NCI-H2171 treated with DMSO at 0.1 percent for 48 hours (cell line): ENCODE results near the gene FAF2.
"Not testable (repeated sequence)": the region's sequence is repeated elsewhere in the genome, so short reads cannot be mapped to it uniquely, and the experiment has no call there.

Experiments
- DNase-seq: peaks from one replicate; lab custom pipeline; 2025; lab: John Stamatoyannopoulos, UW

The FAF2 gene, protein sequence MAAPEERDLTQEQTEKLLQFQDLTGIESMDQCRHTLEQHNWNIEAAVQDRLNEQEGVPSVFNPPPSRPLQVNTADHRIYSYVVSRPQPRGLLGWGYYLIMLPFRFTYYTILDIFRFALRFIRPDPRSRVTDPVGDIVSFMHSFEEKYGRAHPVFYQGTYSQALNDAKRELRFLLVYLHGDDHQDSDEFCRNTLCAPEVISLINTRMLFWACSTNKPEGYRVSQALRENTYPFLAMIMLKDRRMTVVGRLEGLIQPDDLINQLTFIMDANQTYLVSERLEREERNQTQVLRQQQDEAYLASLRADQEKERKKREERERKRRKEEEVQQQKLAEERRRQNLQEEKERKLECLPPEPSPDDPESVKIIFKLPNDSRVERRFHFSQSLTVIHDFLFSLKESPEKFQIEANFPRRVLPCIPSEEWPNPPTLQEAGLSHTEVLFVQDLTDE

DNA sequence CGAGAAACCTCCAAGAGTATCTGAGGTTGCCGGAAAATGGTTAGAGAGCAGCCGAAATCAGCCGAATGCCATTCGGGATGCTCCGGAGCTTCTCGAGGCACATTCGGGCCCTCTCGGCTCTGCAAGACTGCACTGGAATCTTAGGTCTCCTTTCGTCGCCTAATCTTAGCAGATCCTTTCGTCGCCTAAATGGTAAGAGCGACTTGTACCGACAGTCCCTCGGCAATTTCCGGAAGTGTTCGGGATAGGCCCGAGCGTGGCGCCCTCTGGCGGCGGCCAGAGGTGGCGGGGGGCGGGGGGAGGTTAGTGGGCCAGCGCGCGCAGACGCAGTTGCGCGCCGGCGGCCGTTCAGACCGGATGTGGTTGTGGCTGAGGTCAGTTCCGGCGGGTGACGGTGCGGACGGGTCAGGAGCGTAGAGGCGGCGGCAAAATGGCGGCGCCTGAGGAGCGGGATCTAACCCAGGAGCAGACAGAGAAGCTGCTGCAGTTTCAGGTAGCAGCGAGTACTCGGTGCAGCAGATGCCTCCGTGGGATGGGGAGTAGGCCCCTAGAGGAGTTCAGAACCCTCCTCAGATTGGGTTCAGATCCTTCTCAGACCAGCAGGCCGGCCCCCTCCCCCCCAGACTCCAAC lies at the start of gene FAF2:
Gene FAF2, plus strand, starts transcription at position 408 of the 631 bp plus-strand sequence. Its CDS starts 23 bp downstream, at position 431.
- peak; percentile 90 for DNase-seq

DNA sequence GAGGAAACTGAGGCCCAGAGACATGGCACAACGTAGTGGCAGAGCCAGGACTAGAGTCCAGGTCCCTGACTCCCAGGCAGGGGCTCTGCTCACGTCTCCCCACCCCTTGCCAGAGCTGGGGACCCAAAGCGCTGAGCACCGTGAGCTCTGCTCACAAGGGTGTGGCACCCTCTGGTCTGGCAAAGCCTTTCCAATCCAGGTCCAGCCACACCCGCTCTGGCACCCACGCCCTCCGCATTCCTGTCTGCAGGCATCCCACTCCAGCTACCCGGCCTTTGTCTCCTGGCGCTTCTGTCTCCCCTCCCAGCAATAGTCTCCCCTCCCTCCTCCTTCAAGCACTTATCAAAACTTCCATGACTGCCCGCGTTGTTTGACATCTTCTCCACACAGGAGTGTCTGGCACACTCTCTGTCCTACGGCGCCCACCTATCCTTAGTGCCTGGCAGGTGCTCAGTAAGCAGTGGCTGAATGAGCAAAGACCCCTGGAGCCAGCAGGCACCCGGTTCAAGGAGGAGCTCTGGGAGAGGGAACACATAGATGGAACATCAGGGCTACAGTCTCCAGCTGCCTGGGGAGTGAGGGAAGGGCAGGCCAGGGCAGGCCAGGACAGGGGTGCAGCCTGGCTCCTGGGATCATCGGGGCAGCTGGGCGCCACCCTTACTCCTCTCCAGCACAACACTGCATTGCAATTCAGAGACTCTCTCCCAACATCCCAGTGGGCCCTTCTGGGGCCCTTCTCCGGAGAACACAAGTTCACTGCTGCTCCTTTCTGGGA lies 47.6 kb upstream of the FAF2 start:
- peak; percentile 32 for DNase-seq

DNA sequence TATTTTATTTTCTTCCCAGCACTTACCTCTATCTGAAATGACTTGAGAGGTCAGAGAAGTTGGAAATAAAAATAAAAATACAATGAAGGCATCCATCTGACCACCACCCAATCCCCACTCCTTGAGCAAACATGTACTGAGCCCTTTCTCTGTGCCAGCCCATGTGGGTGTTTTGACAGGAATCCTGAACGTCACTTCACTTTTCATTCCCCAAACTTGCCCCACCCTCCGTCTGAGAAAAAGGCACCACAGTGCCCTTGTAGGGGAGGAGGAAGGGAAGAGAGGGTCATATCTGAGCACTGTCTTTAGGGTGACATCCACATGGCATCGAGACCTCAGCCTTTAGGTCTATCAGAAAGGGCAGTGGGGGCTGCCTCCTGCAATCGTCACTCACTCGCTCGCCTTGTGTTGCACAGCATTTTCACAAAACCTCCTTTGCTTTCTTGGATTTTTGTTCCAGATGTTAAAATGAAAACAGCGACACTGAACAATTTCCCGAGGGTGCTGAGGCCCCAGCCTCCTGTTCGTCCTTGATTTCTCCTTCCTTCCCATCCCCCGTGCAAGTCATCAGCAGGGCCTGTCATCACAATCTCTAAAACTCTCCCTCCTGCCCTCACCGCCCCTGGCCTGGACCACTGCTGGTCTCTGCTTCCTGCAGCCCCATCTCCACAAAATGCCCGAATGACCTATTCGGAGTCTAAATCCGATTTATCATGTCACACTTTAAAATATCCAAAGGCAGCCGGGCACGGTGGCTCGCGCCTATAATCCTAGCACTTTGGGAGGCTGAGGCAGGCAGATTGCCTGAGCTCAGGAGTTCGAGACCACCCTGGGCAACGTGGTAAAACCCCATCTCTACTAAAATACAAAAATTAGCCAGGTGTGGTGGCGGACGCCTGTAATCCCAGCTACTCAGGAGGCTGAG lies 46.6 kb upstream of the FAF2 start:
- no peak for DNase-seq

DNA sequence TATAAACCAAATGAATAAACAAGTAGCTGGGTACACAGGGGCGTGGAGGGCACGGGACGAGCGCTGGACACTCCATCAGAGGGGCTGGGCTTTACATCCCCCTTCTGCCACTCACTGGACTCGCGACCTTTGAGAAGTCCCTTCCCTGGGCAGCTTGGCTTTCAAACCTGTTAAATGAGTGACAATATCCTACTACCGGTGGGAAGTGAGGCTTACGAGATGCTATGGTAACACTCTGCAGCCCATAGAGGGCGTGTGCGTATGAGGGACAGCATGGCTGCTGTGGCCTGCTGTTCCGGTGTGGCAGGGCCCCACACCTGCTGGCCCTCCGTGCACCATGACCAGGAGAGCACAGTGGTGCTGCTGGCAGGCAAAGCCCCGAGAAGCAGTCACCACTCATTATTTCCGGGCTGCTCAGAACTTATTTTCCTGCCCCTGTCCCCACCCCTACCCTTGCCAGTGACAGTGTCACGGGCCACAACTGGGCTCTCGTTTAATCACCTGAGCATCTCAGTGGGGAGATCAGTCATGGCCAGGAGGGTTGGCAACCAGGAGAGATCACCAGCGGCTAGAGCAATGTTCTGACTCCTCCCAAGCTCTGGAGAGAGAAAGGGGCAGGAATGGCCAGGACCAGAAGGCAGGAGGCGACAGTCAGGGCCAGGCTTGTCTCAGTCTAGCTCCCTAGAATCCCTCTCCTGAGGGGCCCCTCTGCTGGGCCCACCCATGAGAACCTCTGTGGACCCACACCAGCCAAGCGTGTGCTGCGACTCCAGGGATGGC lies 42.3 kb upstream of the FAF2 start:
- DNase-seq = no peak

DNA sequence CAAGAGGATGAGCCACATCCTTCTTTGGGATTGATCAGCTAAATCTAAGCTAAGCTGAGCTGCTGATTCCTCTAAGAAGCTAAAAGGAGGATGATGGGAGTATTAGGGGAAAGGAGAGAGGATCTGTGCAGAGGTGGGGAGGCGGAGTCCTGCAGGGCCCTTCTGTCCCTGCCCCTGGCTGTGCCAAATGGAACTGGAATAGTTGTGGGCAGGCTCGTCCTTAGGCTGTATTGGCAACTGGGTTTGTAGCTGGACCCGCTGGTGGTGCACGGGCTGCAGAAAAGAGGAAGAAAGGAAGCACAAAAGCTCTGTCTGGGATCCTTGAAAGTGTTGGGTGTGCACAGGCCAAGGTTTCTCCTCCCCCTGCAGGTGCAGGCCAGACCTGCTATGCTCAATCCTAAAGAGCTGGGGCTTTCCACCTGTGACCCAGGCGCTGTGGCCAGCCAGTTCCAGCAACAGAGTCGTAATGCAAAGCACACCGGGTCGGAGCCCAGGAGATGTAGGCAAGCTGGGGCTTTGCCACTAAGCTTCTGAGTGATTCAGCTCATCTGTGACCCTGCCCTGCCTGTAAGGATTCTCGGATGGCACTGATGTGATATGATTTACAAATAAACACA lies 41.6 kb upstream of the FAF2 start:
- no peak for DNase-seq

DNA sequence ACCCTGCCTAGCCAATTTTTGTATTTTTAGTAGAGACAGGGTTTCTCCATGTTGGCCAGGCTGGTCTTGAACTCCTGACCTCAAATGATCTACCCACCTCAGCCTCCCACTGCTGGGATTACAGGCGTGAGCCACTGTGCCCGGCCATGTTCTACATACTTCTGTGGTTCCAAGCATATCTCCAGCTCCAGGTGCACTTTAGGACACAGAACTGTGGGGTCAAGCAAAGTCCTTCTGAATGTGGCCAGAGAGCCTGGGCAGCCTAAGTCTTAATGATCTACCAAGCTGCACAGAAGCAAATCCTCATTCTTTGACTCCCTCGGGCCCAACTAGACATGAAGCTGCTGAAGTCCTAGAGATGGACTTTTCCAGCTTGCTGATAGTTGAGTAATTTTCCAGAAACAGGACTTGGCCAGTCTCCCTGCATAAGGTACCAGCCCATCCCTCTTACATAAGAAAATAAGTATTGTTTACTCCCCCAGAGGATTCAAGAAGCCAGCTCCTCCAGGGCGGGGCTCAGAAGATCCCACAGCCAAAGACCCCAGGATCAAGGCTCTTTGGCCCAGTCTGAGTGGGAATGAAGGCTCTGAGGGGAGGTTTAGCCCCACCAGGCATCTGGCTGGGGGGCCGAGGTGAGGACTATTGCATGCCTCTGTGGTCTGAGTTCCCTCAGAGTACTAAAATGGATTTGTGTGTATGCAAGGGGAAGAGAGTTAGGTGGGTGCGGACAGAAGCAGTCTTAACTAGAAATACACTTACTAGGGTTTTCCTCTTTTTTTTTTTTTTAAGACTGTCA lies 40.5 kb upstream of the FAF2 start:
- no peak for DNase-seq

DNA sequence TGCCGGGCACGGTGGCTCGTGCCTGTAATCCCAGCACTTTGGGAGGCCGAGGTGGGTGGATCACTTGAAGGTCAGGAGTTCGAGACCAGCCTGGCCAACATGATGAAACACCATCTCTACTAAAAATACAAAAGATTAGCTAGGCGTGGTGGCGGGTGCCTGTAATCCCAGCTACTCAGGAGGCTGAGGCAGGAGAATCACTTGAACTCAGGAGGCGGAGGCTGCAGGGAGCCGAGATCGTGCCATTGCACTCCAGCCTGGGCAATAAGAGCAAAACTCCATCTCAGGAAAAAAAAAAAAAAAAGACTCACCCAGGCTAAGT lies 40.0 kb upstream of the FAF2 start:
- not testable (repeated sequence) for DNase-seq

DNA sequence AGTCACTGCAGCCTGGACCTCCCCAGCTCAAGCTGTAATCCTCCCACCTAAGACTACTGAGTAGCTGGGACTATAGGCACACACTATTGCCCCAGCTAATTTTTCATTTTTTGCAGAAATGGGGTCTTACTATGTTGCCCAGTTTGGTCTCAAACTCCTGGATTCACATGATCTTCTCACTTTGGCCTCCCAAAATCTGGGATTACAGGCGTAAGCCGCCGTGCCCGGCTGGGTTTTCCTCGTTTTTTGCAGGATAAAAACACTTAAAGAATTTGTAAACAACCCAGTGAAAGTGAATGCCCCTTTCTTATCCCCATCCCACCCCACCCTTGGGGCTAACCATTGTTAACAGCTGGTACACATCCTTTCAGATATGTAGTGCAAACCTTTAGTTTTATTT lies 39.6 kb upstream of the FAF2 start:
- no peak for DNase-seq

DNA sequence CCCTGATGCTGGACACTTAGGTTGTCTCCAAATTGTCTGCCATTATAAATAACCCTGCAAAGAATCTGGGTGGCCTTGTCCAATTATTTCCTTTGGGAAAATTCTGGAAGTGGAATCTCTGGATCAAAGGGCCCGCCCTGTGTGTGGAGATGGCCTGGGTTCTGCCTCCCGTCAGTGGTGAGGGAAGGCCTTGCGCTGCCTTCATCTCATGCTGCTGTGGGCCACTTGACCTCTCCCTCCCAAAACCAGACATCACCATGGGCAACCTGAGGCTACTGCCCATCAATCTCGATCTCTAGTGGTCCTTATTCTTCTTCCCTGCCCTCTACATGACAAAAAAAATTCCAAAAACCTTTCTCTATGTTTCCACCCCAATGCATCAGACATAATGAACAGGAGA lies 38.4 kb upstream of the FAF2 start:
- no peak for DNase-seq

DNA sequence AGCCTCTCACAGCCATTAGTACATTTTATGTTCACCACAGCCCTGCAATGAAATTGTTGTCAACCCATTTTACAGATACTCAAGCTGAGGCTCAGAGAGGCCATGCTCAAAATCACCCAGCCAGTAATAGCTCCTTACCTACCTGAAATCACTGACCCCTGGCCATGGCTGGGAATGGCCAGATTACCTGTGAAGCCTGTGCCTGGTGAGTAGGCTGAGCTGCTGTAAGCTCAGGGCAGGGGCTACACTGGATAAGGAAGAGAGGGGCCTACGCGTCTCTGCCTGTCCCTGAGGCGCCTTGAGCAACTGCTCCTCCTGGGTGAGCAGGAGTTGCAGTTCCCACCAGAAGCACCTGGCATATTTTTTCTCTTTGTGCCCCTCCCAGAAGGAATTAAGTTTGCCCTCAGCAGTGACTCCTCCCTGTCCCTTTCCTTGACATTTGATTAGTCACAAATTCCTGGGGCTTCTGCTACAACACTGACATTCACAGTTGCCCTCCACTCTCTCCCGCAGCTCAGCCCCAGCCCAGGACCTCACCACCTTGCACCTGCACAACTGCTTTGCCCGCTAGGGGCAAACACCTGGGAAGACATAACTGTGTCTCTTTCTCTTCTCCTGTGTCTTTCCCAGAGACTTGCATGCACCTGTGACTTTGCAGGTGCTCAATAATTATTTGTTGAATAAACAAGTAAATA lies 37.6 kb upstream of the FAF2 start:
- no peak for DNase-seq

GRCh38 chr5:176412517-176413254 lies 35.5 kb upstream of the FAF2 start:
- no peak for DNase-seq

- DNase-seq = no peak
Measured at GRCh38 chr5:176413255-176413565, 35.0 kb upstream of the FAF2 start.

DNA sequence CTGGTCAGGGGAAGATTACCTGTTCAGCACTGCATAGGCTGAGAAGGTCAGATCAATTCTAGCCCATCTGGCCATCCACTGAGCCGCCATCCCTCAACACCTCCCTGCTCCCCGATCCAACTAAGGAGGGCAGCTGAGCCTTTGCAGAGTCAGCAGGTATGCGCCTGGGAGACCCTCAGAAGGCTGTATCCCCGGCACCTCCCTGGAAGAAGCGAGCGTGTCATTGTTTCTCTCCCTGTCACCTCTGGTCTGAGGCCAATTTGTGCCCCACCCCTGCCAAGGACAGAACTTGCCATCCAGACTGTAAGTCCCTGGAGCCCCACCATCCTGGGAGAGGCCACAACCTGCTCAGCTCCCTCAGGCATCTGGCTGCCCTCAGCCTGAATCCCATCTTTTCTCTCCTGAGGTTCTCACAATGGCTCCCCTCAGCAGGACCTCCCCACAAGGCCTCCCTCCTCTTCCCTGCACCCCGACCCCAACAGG lies 34.4 kb upstream of the FAF2 start:
- DNase-seq = no peak

DNA sequence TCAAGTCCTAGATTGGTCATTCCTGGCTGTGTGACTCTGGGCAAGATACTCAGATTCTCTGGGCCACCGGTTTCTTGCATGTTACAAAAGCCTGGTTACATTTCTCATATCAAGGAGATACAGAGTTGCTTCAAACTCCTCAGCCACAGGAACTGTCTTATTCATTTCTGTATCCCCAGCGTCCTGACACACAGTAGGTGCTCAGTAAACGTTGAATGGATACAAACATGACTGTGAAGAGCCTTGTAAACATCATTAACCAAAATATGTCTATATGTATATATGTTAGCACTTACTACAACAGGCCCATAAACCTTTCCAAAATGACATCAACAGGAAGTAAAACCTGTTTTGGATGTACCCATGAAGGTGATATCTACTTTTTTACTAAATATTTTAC lies 33.5 kb upstream of the FAF2 start:
- DNase-seq = no peak

DNA sequence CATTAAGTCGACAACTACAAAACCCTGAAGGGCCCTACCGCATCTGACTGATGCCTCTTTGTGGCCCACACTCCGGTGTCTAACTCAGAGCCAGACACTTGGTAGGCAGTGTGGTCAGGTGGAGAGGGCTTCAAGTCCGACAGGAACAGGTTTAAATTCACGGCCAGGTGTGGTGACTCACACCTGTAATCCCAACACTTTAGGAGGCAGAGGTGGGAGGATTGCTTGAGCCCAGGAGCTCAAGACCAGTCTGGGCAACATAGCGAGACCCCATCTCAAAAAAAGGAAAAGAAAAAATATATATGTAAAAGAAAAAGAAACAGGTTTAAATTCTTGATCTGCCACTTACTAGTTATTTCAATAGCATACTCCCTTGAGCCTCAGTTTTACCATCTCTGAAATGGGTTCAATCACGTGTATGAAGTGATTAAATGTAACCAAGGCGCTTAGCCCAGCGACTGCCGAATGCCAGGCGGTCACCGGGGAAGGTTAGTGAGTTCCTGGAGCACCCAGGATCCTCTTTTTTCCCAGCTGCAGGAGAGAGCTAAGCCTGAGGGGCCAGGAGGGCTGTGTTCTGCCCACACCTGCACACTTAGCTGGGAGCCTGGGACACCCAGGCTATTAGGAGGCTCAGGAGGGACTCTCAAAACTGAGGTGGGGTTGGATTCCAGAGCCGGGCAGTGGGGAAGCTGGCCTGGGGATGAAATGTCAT lies 32.8 kb upstream of the FAF2 start:
- DNase-seq = no peak

DNA sequence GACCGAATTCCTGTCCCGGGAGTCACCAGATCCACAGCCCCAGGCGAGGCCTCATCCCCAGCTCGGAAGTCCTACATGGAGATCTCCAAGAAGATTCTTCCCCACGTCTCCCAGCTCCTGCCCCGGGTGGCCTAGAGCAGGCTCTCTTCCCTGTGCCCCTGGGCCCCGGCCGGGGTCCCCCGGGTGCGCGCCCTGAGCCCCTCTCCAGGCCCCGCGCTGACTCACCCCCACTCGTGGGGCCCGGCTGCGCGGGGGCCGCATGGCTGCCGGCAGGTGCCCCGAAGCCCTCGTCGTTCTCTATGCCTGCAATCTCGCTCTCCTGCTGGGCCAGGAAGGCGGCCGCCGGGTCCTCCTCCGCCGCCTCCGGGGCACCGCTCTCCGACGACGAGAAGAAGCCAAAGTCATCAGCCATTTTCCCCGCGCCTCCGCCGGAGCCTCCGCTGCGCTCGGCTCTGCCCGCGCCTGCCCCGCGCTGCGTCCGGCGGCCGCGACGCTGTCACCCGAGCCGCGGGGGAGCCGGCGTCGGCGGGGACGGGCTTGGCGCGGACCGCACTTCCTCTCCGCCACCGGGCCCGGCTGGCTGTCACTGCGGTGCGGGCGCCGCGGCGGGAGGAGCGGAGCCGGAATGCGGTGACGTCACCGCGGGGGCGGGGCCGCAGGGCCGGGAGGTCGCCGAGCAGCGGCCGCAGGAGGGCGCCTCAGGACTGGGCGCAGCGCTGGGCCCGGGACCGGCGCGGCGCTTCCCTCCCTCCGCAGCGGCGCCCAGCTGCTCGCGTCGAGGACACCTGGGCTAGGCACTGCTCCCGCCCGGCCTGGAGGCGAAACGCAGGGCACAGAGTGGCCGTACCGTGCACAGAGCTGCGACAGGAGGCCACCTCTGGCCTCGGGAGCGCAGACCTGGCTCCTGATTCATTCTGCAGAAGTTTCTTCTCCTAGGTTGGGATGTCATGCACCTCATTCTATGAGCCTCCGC lies 31.9 kb upstream of the FAF2 start, which contains the start of gene CLTB:
Gene CLTB, minus strand, starts transcription at position 588 of the 973 bp plus-strand sequence. Its CDS starts 176 bp downstream, at position 412.
- peak; percentile 56 for DNase-seq
